Activated T-cell treated with anti-CD3 and anti-CD28 coated beads for 1 hour (primary cell): ENCODE measurements around the gene CAMTA1.

Experiments used
- DNase-seq: peaks from one replicate; pipeline ENCODE4 v3.0.0-alpha.2; 2020; ENCODE audit warnings: low read depth

The CAMTA1 gene

DNA sequence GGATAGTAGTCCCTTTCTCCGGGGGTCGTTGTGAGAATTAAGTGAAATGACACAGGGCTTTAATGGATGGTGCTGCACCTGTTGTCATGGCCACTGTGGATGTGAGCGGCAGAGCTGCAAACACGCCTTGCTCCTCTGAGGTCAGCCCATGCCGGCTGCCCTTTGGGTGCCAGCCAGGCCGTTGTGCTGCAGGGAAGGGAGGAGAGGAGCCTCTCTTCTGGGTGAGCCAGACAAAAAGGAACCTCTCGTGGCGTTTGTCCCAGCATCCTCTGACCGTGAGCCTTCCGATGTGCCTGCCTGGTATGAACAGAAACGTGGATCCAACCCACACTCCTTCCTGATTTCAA is 602.9 kb downstream of the CAMTA1 start:
- no peak for DNase-seq

DNA sequence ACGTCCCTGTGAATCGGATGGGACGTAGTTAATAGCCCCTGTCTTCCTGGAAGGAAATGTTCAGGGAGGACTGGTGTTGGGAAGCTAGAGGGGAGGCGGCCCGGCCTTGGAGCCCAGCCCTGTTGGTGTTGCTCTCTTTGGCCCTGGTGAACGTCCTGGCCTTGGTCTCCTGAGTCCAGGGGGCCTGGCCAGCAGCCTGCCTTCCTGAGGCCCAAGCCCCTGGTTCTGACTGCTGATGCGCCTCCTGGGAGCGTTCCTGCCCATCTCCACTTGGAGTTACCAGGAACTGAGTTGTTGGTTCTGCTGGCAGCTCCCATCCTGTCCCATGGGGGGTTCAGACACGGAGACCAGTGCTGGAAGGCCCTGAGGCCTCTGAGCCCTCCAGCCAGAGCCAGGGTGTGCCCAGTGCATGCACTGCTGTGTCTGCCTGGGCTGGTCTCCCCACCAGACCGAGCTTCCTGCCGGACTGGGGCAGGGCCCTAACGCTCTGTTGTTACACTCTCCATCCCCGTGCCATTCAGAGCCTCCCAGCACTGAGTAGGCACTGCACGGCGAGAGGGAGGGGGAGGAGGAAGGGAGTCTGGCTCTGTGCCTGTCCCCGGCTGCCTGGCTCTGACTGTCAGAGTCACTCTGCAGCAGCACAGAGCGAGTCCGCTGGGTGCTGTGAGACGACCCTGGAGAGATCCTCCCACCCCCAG is 603.4 kb downstream of the CAMTA1 start:
- no peak for DNase-seq

DNA sequence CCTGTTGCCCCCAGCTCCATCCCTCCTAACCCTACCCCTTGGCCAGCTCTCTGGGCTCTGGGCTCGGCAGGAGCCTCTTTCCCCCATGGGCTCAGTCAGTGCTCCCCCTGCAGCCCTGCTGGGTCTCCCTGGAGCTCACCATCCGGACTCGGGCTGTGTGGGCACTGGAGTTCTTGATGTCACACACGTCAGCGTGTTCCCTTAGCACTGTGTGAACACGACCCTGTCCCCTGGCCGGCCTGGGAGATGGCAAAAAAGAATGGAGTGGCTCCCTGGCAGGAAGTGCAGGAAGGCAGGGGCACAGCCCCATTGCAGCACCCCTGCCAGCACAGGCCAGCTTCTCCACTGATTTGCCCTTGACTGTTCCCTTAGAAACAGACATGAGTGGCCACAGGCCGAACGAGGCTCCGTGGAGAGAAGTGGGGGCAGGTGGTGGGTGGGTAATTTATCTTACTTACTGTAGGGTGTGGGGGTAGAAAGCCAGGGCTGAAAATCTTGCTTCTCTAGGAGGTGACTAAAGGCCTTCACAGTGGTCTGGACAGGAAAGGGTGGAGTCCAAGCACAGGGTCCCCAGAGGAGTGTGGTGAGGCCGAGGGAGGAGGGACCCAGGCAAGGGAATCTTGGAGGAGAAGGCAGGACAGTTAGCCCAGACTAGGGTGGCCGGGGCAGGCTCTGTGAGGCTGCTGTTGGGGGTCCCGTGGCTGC is 604.1 kb downstream of the CAMTA1 start:
- no peak for DNase-seq

- no peak for DNase-seq
These were observed 604.8 kb downstream of the CAMTA1 start for GRCh38 chr1:7389906-7390603.

GRCh38 chr1:7390604-7391000 is 605.3 kb downstream of the CAMTA1 start:
- no peak for DNase-seq

DNA sequence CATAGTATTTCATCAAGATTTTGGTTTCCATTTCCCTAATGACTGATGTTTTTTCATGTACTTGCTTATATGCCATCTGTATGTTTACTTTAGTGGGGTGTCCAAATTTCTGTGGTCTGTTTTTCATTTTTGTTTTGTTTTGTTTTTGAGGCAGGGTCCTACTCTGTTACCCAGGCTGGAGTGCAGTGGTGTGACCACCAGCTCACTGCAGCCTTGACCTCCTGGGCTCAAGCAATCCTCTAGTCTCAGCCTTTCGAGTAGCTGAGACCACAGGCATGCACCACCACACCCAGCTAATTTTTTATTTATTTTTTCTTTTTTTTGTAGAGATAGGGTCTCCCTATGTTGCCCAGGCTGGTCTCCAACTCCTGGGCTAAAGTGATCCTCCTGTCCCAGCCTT is 607.9 kb downstream of the CAMTA1 start:
- DNase-seq = no peak

GRCh38 chr1:7395251-7395650 is 610.0 kb downstream of the CAMTA1 start:
- DNase-seq = no peak

GRCh38 chr1:7398982-7399381 is 613.7 kb downstream of the CAMTA1 start:
- DNase-seq = no peak

DNA sequence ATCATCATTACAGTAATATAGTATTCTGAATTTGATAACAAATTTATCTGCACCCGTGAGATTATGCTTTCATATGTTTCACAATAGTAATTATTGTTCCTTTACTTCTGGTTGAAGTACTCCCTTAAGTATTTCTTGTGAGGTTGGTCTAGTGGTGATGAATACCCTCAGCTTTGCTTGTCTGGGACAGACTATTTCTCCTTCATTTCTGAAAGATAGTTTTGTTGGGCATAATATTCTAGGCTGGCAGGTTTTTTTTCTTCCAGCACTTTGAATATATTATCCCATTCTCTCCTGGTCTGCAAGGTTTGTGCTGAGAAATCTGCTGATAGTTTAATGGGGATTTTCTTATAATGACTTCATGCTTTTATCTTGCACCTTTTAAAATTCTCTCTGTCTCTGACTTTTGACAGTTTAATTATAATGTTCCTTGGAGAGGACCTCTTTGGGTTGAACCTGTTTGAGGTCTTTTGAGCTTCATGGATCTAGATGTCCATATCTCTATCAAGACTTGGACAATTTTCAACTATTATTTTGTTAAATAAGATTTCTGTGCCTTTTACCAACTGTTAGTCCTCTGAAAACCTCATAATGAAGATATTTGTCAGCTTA is 614.4 kb downstream of the CAMTA1 start:
- no peak for DNase-seq

DNA sequence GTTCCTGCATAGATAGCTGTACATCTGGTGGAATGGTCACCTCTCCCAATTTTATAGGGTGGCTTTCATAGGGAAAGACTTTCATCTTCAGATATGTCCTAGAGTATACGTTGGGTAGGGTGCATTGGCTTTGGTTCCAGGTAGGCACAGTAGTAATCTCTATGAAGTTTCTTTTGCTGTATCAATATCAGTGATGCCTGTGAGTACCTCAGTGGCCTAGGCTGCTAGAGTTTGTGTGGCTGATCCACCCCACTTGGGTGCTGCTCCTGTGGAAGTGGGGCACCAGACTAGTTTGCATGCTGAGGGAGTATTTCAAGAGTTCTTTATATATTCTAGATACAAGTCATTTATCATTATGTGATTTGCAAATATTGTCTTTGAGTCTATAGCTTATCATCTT is 615.3 kb downstream of the CAMTA1 start:
- DNase-seq = no peak

GRCh38 chr1:7401814-7402547 is 616.7 kb downstream of the CAMTA1 start:
- DNase-seq = no peak

DNA sequence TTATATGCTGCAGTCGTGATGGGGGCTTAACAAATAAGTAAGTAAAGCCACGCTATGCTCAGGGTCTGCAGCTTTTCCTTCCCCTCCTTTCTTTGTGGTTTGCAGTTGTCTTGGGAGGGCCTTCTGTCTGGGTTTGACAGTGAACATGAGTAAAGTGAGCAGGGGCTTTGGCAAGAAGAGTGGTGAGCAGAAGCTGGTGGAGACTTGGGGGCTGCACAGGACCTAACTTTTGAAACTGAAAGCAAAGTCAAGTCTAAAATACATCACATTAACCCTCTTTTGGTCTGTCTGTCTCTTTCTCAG is 617.2 kb downstream of the CAMTA1 start:
- DNase-seq = no peak

DNA sequence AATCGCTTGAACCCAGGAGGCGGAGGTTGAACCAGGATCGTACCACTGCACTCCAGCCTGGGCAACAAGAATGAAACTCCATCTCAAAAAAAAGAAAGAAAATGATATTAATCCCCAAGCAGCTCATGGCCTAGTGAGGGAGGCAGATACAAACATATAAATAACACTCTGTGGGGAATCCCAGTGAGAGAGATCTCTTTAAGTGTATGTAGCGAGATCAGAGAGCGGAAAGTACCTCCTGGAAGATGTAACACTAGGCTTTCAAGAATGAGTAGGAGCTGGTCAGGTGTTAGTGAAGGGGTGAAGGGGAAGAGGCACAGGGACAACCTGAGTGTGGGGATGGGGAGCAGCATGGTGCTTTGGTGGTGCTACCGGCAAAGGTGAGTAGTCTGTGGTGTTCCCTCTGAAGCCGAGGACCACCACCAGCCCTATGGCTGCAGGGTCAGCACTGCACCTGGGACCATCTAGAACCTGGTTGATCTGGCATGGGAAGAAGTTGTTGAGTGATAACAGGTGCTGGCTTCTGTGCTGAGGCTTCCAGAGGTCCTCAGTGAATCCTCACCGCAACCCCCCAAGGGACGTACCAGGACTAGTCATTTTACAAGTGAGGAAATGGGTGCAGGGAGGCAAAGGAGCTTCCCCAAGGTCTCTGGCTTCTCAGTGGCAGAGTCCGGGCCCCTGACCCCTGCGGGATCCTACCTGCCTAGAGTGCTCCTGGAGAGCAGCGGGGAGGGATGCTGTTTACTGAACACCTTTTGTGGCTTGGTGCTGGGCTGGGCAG is 618.2 kb downstream of the CAMTA1 start:
- no peak for DNase-seq

DNA sequence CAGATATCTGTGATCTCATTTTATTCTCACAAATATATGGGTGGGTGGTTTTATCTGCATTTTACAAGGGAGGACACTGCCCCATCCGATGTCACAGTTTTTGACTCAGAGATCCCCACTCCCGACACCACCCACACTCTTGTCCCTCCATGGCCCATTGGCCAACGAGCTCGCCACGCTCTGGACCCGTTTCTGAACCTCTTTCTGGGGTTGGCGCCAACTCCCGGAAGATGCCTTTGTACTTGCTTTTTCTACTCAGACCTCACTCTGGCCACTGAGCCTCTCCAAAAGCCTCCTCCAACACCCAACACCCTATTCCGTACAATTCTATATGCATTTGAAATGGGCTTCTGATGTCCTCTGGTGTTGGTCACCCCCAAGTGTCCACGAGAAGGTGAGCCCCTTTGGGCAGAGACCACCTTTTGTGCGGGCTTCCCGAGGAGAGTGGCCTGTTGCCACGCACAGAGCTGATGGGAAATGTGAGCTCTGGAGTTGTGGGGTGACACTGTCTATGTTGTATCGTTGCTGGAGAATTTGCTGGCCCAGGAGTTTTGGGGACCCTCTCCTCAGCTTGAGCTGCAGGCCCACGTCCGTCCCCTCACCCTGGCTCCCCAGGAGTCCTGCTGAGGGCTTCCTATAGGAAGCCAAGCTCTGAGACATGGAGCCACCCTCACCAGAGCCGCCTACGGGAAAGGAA is 618.9 kb downstream of the CAMTA1 start:
- no peak for DNase-seq

DNA sequence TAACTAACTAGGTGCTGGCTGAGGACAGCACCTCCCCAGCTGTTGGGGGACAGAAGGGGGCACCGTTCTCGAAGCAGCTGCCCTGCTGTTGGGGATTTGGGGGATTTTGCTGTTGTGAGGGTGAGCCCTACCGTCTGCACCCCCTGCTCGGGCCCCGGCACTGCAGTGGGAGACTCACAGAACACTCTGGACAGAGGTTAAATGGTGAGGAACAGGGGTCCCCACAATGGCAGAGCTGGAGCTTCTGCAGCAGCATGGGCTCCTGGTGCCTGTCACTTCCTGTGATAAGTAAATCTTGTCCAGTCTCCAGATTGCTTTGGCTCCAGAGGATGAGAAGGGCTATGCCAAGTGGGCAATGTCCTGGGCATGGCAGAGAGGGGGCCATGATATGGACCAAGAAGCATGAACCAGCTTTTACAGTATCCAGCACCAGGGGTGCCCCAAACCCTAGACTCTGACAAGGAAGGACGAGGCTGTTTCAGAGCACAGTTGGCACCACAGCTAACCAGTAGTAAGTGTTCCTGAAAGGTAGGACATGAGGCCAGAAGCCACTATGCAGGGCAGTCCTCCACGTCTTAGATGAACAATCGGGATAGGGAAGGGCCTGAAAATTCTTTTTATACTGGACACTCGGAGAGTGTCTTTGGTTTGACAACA is 620.7 kb downstream of the CAMTA1 start:
- no peak for DNase-seq

DNA sequence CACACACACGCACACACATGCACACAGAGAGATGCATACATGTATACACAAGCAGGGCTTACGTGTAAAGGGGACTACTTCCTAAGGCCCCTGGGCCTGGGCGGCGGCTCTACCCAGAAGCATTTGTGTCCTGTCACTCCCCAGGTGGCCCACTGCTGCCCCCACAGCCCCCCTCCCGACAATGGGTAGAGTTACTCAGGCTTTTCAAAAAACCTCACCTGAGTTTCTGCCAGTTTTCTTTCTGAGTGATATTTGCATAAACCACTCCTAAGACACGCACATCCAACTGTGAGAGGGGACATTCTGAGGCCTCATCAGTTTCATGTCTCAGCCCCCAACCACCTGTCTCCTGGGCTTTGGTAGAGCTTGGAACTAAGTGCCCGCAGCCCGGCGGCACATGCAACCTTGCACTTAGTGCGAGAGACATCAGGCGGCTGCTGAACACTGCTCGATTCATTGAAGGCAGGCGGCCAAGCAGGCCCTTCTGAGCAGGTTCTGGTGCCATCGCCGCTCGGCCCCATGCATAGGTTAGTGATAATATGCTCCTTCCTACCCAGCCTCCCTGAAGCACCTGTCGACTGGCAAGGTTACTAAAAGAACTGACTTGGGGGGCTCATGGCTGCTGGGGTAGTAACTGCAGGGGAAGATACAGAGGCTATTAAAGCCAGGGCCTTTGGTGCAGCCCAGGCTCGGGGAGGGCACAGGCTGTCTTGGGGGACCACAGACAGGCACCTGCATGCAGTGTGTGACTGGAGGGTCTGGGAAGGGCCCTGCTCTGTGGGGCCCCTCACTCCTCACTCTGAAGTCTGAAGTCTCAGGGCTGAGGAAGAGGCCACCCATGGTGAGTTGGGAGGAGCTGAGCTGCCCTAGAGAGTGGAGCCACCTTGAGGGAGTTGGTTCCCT is 621.6 kb downstream of the CAMTA1 start:
- no peak for DNase-seq

DNA sequence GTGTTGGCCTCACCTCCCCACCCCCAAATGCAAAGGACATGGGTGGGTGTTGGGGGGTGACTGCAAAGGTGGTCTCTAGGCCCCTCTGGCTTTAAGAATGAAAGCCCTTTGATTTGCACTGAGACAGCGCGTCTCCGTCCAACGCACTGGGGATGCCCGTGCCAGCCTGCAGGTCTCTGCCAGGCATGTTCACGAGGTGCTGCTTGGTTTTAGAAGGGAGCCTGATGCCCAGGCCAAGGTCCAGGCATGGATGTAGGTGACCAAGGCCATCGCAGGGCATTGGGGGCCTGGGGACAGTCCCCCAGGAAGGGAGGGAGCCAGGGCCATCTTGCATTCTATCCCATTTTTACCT is 622.3 kb downstream of the CAMTA1 start:
- no peak for DNase-seq

GRCh38 chr1:7407980-7408770 is 622.9 kb downstream of the CAMTA1 start:
- DNase-seq = no peak

- DNase-seq = no peak
These were observed 623.5 kb downstream of the CAMTA1 start for GRCh38 chr1:7408771-7409150.
